Erythroblast (primary cell): ENCODE results near the gene LILRB2.
"Not testable (repeated sequence)": the region's sequence is repeated elsewhere in the genome, so short reads cannot be mapped to it uniquely, and the experiment has no call there.

ENCODE experiments used
- GATA1 ChIP-seq: IDR thresholded peaks from 2 replicates; pipeline ENCODE4 v1.6.1; 2011; ENCODE audit warnings: low read depth, mild to moderate bottlenecking, control low read depth, low read length, moderate library complexity
- POLR2A ChIP-seq: IDR thresholded peaks from 2 replicates; pipeline ENCODE4 v1.6.1; 2011; ENCODE audit warnings: mild to moderate bottlenecking, low read length

- TF ChIP-seq POLR2A, GATA1: not testable (repeated sequence)
These were observed 6.4 kb downstream of the LILRB2 start for GRCh38 chr19:54274516-54274915.
